ENCODE results near the gene E2F6.

The E2F6 gene

DNA sequence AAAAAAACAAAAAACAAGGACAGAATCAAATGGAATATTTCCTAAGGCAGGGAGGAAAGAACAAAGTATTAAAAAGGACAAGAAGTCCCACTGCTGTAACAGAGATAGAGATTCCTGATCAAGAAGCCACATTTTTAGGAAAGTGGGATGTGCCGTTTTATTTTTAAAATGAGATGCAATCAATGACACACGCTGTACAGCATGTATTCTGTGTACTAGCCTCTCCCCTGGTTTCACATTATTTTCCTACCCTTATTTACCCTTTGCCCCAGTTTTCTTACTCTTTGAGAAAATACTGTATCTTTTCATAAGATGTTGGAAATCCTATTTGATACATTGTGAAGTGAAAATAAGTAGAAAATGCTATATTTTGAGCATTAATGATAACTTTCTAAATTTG lies 45.8 kb downstream of the E2F6 start:
- no peak for TF ChIP-seq CTCF (conservative IDR thresholded peaks at IDR 0.05; ENCODE audit: control insufficient read depth, insufficient read depth, low read depth, low read length)
- H3K4me3 ChIP-seq (ENCODE audit: control insufficient read depth, low read depth, low read length): peak overlapping the region; percentile 12
- DNase-seq (ENCODE audit: low read depth): peak; percentile 30

- DNase-seq (ENCODE audit: low read depth): peak; percentile 52
- no peak for TF ChIP-seq CTCF (conservative IDR thresholded peaks at IDR 0.05; ENCODE audit: control insufficient read depth, insufficient read depth, low read depth, low read length)
- peak overlapping the region; percentile 12 for H3K4me3 ChIP-seq (ENCODE audit: control insufficient read depth, low read depth, low read length)
These were observed 46.2 kb downstream of the E2F6 start for GRCh38 chr2:11419781-11420180.

- peak; percentile 53 for TF ChIP-seq CTCF (conservative IDR thresholded peaks at IDR 0.05; ENCODE audit: control insufficient read depth, insufficient read depth, low read depth, low read length)
- DNase-seq (ENCODE audit: low read depth): peak; percentile 29
- no peak overlapping the region for H3K4me3 ChIP-seq (ENCODE audit: control insufficient read depth, low read depth, low read length)
These were observed 47.9 kb downstream of the E2F6 start for GRCh38 chr2:11417946-11418585.

DNA sequence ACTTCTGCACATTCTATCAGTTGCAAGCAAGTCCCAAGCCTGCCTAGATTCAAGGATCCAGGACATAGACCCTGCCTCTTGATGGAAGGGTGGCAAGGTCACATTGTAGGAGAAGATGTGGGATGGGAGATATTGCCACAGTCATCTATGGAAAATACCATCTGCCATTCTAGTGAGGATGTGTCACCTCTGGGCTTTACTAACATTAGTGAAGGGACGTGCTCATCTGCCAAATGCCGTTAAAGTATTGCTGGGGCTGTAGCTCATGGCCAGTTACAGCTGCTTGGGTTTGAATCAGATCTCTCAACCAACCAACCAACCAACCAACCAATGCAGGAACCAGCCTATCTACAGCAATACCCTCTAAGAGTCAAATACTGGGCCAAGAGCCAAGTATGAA lies 49.0 kb downstream of the E2F6 start:
- TF ChIP-seq CTCF (conservative IDR thresholded peaks at IDR 0.05; ENCODE audit: control insufficient read depth, insufficient read depth, low read depth, low read length): no peak
- no peak overlapping the region for H3K4me3 ChIP-seq (ENCODE audit: control insufficient read depth, low read depth, low read length)
- no peak for DNase-seq (ENCODE audit: low read depth)

GRCh38 chr2:11416186-11416585 lies 49.8 kb downstream of the E2F6 start:
- DNase-seq (ENCODE audit: low read depth): peak; percentile 80
- TF ChIP-seq CTCF (conservative IDR thresholded peaks at IDR 0.05; ENCODE audit: control insufficient read depth, insufficient read depth, low read depth, low read length): no peak
- no peak overlapping the region for H3K4me3 ChIP-seq (ENCODE audit: control insufficient read depth, low read depth, low read length)

- no peak overlapping the region for H3K4me3 ChIP-seq (ENCODE audit: control insufficient read depth, low read depth, low read length)
- DNase-seq (ENCODE audit: low read depth): no peak
- TF ChIP-seq CTCF (conservative IDR thresholded peaks at IDR 0.05; ENCODE audit: control insufficient read depth, insufficient read depth, low read depth, low read length): no peak
These were observed 51.4 kb downstream of the E2F6 start for GRCh38 chr2:11414372-11415124.

All from fibroblast of mammary gland (primary cell).